KOPT-K1 (cell line): ENCODE data around the gene ANXA8.

Experiments used
- H3K27ac ChIP-seq: fragments of 200-600 bp; sonication (generic); 2 replicates; pipeline ENCODE4 v1.5.1; 2016; ENCODE audit warnings: antibody characterized with exemption, mild to moderate bottlenecking, low read depth, low read length; ENCODE audit not compliant: poor library complexity, severe bottlenecking
- H3K36me3 ChIP-seq: fragments of 200-600 bp; sonication (generic); 2 replicates; pipeline ENCODE4 v1.5.1; 2017; ENCODE audit warnings: antibody characterized with exemption, mild to moderate bottlenecking, low read length, moderate library complexity; ENCODE audit not compliant: insufficient read depth
- H3K9me3 ChIP-seq: fragments of 200-600 bp; sonication (generic); 2 replicates; pipeline ENCODE4 v1.5.1; 2017; ENCODE audit warnings: antibody characterized with exemption, low read length, mild to moderate bottlenecking; ENCODE audit not compliant: insufficient read depth, poor library complexity, severe bottlenecking

ANXA8 gene

GRCh38 chr10:47442351-47442750 is 41.6 kb downstream of the ANXA8 start:
- H3K9me3 ChIP-seq = peaks cover 15% of the 10 kb centered on the region

GRCh38 chr10:47441938-47442337 is 42.0 kb downstream of the ANXA8 start:
- H3K36me3 ChIP-seq = no peaks in the 10 kb centered on the region
- H3K9me3 ChIP-seq = peaks cover 15% of the 10 kb centered on the region
- H3K27ac ChIP-seq = no peak overlapping the region

More at GRCh38 chr10:47442351-47442750, 41.6 kb downstream of the ANXA8 start:
- H3K27ac ChIP-seq = no peak overlapping the region
- H3K36me3 ChIP-seq = no peaks in the 10 kb centered on the region

GRCh38 chr10:47440207-47440606 is 43.7 kb downstream of the ANXA8 start:
- peaks cover 3% of the 10 kb centered on the region for H3K9me3 ChIP-seq
- H3K27ac ChIP-seq = no peak overlapping the region
- no peaks in the 10 kb centered on the region for H3K36me3 ChIP-seq

GRCh38 chr10:47438857-47439474 is 44.9 kb downstream of the ANXA8 start:
- Histone ChIP-seq H3K27ac (no peak overlapping the region), H3K9me3 (peaks cover 4% of the 10 kb centered on the region), H3K36me3 (no peaks in the 10 kb centered on the region)

GRCh38 chr10:47435081-47435480 is 48.8 kb downstream of the ANXA8 start:
- Histone ChIP-seq H3K27ac (no peak overlapping the region), H3K9me3 (peaks cover 4% of the 10 kb centered on the region), H3K36me3 (no peaks in the 10 kb centered on the region)

- Histone ChIP-seq H3K9me3 (no peaks in the 10 kb centered on the region), H3K27ac (no peak overlapping the region), H3K36me3 (no peaks in the 10 kb centered on the region)
Observed at GRCh38 chr10:47425813-47426419, 58.0 kb downstream of the ANXA8 start.

GRCh38 chr10:47424231-47424630 is 59.7 kb downstream of the ANXA8 start:
- H3K27ac ChIP-seq = no peak overlapping the region
- no peaks in the 10 kb centered on the region for H3K9me3 ChIP-seq
- no peaks in the 10 kb centered on the region for H3K36me3 ChIP-seq

- no peaks in the 10 kb centered on the region for H3K36me3 ChIP-seq
- H3K27ac ChIP-seq = no peak overlapping the region
- no peaks in the 10 kb centered on the region for H3K9me3 ChIP-seq
Observed at GRCh38 chr10:47423476-47423875, 60.4 kb downstream of the ANXA8 start.

GRCh38 chr10:47421057-47421952 is 62.6 kb downstream of the ANXA8 start:
- Histone ChIP-seq H3K9me3 (no peaks in the 10 kb centered on the region), H3K36me3 (no peaks in the 10 kb centered on the region), H3K27ac (no peak overlapping the region)

- no peaks in the 10 kb centered on the region for H3K36me3 ChIP-seq
- no peak overlapping the region for H3K27ac ChIP-seq
- no peaks in the 10 kb centered on the region for H3K9me3 ChIP-seq
Observed at GRCh38 chr10:47420305-47421056, 63.4 kb downstream of the ANXA8 start.

GRCh38 chr10:47419421-47419820 is 64.5 kb downstream of the ANXA8 start:
- H3K9me3 ChIP-seq = no peaks in the 10 kb centered on the region
- H3K27ac ChIP-seq = no peak overlapping the region
- no peaks in the 10 kb centered on the region for H3K36me3 ChIP-seq

GRCh38 chr10:47418966-47419365 is 64.9 kb downstream of the ANXA8 start:
- Histone ChIP-seq H3K9me3 (no peaks in the 10 kb centered on the region), H3K27ac (no peak overlapping the region), H3K36me3 (no peaks in the 10 kb centered on the region)

- no peak overlapping the region for H3K27ac ChIP-seq
- H3K9me3 ChIP-seq = no peaks in the 10 kb centered on the region
- no peaks in the 10 kb centered on the region for H3K36me3 ChIP-seq
Observed at GRCh38 chr10:47418321-47418720, 65.6 kb downstream of the ANXA8 start.
